ENCODE results near the gene KDM4C.

KDM4C gene

DNA sequence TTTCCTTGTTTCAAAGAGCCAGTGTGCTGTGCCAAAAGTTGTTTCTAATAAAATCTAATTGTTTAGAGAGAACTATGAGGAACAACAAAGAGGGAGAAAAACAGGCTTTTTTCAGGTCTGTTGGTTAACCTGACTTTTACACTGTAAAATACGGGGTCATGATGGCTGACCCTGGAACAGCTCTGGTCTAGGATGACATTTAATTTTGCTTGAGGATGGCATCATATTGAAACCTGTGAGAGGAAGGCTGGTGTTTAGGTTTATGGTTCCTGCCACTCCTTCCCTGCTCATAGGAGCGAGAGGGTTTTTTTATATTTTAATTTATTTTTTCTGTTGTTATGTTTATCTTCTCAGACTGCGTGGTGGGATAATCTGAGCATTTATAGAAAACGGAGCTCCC is 327.6 kb downstream of the KDM4C start:
- TF ChIP-seq POLR2AphosphoS5 (IDR thresholded peaks at IDR 0.05; ENCODE audit: low read depth, low read length) (no peak), TAF1 (IDR thresholded peaks at IDR 0.05; ENCODE audit: borderline replicate concordance, low read depth, low read length) (no peak), POLR2A (IDR thresholded peaks at IDR 0.05; ENCODE audit: low read depth, low read length) (no peak)
- DNase-seq (ENCODE audit: insufficient read length) (no peak), FAIRE-seq (peak; percentile 44)

DNA sequence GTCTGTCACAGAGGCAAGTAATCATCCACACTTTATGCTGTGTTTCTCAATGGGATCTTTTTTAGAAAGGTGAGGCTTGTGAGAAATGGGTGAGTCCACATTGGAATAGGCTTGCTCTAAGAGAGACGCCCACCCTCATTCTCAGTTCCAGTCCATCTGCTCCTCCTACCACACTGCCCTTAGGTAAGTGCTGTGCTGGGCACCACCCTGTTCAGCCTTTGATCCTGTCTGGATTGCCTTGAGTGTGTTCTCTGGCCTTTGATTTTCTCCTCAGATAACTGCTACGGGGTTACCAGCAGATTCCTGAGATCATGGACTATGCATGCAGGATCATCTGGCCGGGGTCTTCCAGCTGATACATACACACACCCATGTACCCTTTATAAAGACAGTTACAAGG is 328.6 kb downstream of the KDM4C start:
- DNase-seq (ENCODE audit: insufficient read length) (no peak), FAIRE-seq (no peak)
- no peak for TF ChIP-seq POLR2AphosphoS5 (IDR thresholded peaks at IDR 0.05; ENCODE audit: low read depth, low read length)
- TF ChIP-seq POLR2A (IDR thresholded peaks at IDR 0.05; ENCODE audit: low read depth, low read length) = no peak
- TF ChIP-seq TAF1 (IDR thresholded peaks at IDR 0.05; ENCODE audit: borderline replicate concordance, low read depth, low read length) = no peak

DNA sequence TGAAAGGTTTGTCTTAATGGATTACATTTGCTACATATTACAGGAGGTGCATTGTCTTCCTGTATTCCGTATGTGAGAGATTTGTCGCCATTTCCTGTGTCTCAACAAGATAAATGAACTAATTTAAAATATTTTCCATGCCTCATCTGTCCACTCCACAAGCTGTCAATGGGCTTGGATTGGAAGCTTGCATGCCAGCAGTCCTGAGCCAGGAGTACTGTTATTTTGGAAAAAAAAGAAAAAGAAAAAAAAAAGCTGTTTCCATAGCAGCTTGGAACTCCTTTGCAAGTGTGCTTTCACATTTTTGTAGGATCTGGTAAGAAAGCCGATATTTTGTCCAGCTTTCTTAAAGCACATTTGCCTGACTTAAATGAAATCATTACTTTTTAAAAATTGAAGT is 330.8 kb downstream of the KDM4C start:
- no peak for FAIRE-seq
- no peak for TF ChIP-seq POLR2AphosphoS5 (IDR thresholded peaks at IDR 0.05; ENCODE audit: low read depth, low read length)
- TF ChIP-seq POLR2A (IDR thresholded peaks at IDR 0.05; ENCODE audit: low read depth, low read length) = no peak
- TF ChIP-seq TAF1 (IDR thresholded peaks at IDR 0.05; ENCODE audit: borderline replicate concordance, low read depth, low read length) = no peak
- no peak for DNase-seq (ENCODE audit: insufficient read length)

DNA sequence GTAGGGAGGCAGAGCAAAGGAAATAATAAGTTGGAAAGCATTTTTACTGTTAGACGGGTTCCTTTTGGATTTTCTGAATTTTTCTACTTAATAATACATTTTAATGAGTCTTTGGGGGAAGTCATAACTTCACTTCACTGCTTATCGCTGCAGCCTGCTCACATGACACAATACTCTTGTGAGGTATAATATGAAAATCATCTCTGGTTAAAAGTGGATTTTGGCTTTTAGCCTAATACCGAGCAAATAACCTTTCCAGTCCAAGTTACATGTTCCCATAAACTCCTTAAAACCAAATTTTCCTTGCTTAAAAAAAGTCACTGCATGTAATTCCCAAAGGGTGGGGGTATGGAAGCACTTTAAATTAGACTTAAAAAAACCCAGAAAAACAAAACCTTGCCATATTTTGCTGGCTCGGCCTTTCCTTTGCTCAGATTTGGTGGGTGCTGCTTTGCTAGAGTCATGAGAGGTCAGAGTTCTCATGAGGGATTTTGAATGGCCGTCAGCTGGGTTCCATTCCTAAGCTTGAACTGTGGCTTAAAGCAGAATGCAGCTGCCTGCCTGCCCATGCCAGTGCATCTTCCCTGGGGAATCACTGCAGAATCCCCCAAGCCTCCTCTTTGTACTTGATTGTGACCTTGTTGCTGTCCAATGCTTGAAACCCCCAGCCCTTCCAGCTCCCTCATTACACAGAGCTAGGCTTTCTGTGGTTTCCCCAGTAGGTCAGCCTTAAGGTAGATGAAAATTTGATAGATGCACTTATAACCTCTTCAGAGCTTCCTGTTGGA is 331.8 kb downstream of the KDM4C start:
- DNase-seq (ENCODE audit: insufficient read length) (no peak), FAIRE-seq (no peak)
- no peak for TF ChIP-seq TAF1 (IDR thresholded peaks at IDR 0.05; ENCODE audit: borderline replicate concordance, low read depth, low read length)
- TF ChIP-seq POLR2A (IDR thresholded peaks at IDR 0.05; ENCODE audit: low read depth, low read length) = no peak
- no peak for TF ChIP-seq POLR2AphosphoS5 (IDR thresholded peaks at IDR 0.05; ENCODE audit: low read depth, low read length)

DNA sequence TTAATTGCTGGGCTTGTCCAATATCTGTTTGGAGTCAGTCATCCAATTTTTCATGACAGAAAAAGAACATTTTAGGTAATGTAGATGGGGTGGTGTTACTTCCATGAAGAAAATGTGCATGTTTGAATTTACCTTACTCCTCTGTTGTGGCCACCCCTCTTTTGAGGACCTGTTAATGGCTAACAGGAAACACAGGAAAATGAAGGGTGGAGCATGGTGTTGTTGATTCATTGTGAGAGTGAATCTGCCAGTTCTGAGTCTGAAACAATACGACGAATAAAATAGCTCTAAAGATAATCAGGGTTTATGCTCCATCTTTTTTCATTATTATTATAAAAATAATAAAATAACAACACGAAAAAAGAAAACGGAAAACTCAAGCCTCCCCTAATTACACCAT is 335.3 kb downstream of the KDM4C start:
- DNase-seq (ENCODE audit: insufficient read length) (no peak), FAIRE-seq (no peak)
- no peak for TF ChIP-seq POLR2A (IDR thresholded peaks at IDR 0.05; ENCODE audit: low read depth, low read length)
- TF ChIP-seq POLR2AphosphoS5 (IDR thresholded peaks at IDR 0.05; ENCODE audit: low read depth, low read length) = no peak
- TF ChIP-seq TAF1 (IDR thresholded peaks at IDR 0.05; ENCODE audit: borderline replicate concordance, low read depth, low read length) = no peak

DNA sequence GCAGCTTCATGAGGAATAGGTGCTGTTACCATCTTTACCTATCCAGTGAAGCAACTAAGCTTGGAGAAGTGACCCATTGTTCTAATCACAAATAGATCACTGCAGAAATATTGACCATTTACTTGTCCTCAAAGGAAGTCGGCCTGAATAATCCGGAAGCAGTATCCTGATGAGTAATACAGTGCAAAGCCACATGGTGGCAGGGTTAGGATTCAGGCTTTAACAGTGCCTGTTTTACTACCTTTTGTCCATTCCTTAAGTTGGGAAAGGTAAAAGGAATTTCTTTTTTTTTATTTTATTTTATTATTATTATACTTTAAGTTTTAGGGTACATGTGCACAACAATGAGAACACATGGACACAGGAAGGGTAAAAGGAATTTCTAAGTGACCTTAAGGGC is 336.3 kb downstream of the KDM4C start:
- FAIRE-seq = no peak
- DNase-seq (ENCODE audit: insufficient read length) = no peak
- TF ChIP-seq TAF1 (IDR thresholded peaks at IDR 0.05; ENCODE audit: borderline replicate concordance, low read depth, low read length) (no peak), POLR2A (IDR thresholded peaks at IDR 0.05; ENCODE audit: low read depth, low read length) (no peak), POLR2AphosphoS5 (IDR thresholded peaks at IDR 0.05; ENCODE audit: low read depth, low read length) (no peak)

DNA sequence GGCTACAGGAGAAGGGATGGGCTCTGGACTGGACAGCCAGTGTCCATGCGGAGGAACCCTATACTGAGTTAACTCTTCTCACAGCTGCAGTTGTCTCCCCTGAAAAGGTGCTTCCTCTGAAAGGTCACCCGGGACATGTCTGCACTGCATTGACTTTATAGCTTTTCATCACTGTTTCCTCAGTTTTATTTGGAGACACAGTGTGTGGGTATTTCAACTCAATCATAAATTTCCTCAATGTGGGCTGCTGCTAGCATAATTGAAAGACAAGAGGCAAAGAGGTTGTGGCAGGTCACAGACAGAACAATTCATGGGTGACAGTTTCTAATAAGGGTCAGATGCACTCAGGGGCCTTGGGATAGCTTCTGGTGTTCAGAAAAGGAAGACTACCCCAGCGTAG is 336.8 kb downstream of the KDM4C start:
- TF ChIP-seq POLR2AphosphoS5 (IDR thresholded peaks at IDR 0.05; ENCODE audit: low read depth, low read length) (no peak), POLR2A (IDR thresholded peaks at IDR 0.05; ENCODE audit: low read depth, low read length) (no peak), TAF1 (IDR thresholded peaks at IDR 0.05; ENCODE audit: borderline replicate concordance, low read depth, low read length) (no peak)
- no peak for FAIRE-seq
- DNase-seq (ENCODE audit: insufficient read length) = no peak

DNA sequence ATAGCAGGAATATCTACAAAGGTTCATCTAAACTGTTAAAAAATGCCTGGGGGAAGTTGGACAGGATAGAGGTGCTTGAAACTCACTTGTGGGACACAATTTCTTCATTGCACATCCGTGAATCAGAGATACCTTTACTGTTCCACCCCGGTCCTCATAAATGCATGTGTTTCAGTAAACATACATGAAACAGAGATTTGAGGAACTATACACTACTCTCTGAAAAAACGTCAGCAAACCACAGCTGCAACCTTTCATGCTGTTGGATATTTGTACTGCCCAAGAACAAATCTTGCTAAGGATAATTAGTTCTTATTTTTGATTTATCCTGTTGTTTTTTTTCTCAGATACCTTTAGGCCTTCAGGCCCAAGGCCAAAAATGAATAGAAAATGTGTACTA is 337.3 kb downstream of the KDM4C start:
- no peak for TF ChIP-seq TAF1 (IDR thresholded peaks at IDR 0.05; ENCODE audit: borderline replicate concordance, low read depth, low read length)
- TF ChIP-seq POLR2AphosphoS5 (IDR thresholded peaks at IDR 0.05; ENCODE audit: low read depth, low read length) = no peak
- no peak for TF ChIP-seq POLR2A (IDR thresholded peaks at IDR 0.05; ENCODE audit: low read depth, low read length)
- no peak for DNase-seq (ENCODE audit: insufficient read length)
- no peak for FAIRE-seq

DNA sequence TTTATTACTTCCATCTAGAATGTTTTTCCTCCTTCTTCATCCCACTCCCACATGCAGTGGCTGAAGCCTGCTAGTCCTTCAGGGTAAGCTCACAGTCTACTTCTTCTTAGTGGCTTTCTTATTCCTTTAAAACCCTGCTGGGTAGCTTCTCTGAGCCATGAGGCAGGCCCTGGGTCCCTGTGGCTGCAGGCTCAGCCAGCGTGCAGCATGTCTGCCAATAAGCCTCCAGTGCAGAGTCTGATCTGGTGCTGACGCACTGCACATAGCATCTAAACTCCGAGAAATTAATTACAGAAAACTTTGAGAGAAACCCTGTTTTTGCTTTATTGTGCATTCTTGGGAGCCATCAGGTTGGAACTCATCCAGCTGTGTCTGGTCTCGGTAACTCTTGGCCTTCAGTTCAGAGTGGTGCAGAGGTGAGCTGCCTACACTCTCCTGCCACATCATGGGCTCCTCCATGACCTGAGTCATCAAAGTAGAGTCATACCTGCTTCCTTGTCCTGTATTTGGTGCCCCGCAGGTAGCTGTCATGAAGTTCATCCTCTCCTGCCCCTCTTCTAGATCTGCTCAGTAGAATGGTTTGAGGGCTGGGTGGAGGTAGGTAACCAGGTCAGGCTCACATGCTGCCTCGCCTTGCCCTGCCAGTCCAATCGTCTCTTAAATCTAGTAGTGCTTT is 339.4 kb downstream of the KDM4C start:
- no peak for TF ChIP-seq POLR2AphosphoS5 (IDR thresholded peaks at IDR 0.05; ENCODE audit: low read depth, low read length)
- no peak for TF ChIP-seq POLR2A (IDR thresholded peaks at IDR 0.05; ENCODE audit: low read depth, low read length)
- no peak for TF ChIP-seq TAF1 (IDR thresholded peaks at IDR 0.05; ENCODE audit: borderline replicate concordance, low read depth, low read length)
- DNase-seq (ENCODE audit: insufficient read length) = no peak
- FAIRE-seq = no peak

DNA sequence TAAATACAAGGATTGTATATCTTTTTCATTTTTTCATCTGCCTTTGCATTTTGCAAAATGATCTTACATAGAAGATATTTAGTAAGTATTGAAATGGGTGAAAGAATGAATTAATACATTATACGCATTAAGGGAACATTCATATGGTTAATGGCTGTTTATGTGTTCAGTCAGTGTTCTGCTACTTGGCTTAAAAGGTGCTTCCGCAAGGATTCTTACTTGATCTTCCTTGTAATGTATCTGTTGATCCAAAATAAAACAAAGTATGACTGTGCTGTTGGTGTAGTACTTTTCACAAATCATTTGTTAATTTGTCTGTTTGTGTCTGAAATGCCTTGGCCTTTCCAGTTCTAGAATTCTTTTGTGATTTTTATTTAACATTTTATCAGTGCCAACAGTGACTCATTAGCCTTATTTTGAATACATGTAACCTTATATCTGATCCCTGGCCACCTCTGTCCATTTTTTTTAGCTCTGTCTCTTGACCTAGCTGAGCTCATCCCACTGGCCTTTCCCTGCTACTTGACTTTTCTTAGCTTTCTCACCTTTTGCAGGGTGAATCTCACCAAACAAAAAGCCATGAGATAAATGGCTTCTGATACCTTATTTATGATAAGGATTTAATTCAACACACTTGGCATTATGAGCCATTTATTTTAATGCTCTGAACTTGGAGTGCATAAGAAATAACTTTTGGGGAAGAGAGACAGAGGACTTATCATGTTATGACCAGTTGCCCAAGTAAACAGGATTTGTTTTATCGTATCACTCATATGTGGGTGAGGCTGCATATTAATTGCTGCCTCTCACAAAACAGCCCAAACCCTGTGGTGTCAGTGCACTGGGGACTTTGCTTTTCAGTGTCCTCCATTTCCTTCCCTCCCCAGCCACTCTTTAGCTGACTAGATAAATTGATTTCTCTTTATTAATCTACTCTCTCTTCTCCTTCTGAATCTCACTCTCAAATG is 340.3 kb downstream of the KDM4C start:
- TF ChIP-seq POLR2AphosphoS5 (IDR thresholded peaks at IDR 0.05; ENCODE audit: low read depth, low read length) = no peak
- no peak for TF ChIP-seq TAF1 (IDR thresholded peaks at IDR 0.05; ENCODE audit: borderline replicate concordance, low read depth, low read length)
- TF ChIP-seq POLR2A (IDR thresholded peaks at IDR 0.05; ENCODE audit: low read depth, low read length) = no peak
- DNase-seq (ENCODE audit: insufficient read length) (no peak), FAIRE-seq (no peak)

DNA sequence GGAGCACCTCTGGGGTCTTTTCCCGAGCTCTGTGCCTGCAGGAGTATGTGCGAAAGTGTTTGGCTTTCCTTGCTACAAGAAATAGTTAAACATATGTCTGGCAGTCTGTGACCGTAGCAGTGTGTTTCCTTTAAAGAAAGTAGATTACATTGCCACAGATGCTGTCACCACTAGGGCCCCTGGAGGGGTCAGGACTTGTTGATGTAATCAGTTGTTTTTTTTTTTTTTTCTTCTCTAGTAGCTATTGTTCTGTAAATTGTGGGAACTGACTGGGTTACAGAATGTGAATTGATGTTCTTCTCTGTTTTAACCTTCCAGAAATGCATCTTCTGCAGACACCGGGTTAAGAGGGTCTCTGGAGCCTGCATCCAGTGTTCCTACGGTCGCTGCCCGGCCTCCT is 345.6 kb downstream of the KDM4C start:
- DNase-seq (ENCODE audit: insufficient read length) (no peak), FAIRE-seq (no peak)

More for the DNA sequence above, 345.6 kb downstream of the KDM4C start:
- TF ChIP-seq POLR2A (IDR thresholded peaks at IDR 0.05; ENCODE audit: low read depth, low read length) = no peak
- TF ChIP-seq POLR2AphosphoS5 (IDR thresholded peaks at IDR 0.05; ENCODE audit: low read depth, low read length) = no peak
- TF ChIP-seq TAF1 (IDR thresholded peaks at IDR 0.05; ENCODE audit: borderline replicate concordance, low read depth, low read length) = no peak
